NOMO-1 treated with dmso at 0.1 percent for 144 hours (cell line): ENCODE data around the gene MARS1.

ENCODE experiments used
- DNase-seq: peaks from one replicate; lab custom pipeline; 2025; ENCODE audit not compliant: unreplicated experiment; lab: John Stamatoyannopoulos, UW

The MARS1 gene

DNA sequence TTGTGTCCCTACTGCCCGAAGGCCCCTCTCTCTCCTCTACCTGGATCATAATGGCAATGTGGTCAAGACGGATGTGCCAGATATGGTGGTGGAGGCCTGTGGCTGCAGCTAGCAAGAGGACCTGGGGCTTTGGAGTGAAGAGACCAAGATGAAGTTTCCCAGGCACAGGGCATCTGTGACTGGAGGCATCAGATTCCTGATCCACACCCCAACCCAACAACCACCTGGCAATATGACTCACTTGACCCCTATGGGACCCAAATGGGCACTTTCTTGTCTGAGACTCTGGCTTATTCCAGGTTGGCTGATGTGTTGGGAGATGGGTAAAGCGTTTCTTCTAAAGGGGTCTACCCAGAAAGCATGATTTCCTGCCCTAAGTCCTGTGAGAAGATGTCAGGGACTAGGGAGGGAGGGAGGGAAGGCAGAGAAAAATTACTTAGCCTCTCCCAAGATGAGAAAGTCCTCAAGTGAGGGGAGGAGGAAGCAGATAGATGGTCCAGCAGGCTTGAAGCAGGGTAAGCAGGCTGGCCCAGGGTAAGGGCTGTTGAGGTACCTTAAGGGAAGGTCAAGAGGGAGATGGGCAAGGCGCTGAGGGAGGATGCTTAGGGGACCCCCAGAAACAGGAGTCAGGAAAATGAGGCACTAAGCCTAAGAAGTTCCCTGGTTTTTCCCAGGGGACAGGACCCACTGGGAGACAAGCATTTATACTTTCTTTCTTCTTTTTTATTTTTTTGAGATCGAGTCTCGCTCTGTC, 31.0 kb upstream of the MARS1 start:
- DNase-seq, result no peak

DNA sequence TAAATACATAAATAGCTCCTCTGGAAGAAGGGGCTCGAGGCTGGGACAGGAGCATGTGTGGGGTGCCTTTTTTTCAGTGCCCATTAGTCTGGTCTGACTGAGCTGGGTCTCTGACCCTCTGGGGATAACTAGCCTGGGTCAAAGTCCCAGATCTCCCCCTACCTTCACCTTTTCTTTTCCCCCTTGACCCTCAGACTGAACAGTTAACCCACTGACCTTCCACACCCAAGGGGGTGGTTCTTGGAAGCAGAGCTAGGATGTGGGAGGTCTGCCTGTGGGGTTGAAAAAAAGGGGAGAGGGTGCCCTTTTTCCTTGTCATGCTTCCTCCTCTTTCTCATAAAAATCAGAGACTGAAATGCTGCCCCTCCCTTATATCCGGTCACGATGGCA, 29.2 kb upstream of the MARS1 start:
- DNase-seq, result no peak

DNA sequence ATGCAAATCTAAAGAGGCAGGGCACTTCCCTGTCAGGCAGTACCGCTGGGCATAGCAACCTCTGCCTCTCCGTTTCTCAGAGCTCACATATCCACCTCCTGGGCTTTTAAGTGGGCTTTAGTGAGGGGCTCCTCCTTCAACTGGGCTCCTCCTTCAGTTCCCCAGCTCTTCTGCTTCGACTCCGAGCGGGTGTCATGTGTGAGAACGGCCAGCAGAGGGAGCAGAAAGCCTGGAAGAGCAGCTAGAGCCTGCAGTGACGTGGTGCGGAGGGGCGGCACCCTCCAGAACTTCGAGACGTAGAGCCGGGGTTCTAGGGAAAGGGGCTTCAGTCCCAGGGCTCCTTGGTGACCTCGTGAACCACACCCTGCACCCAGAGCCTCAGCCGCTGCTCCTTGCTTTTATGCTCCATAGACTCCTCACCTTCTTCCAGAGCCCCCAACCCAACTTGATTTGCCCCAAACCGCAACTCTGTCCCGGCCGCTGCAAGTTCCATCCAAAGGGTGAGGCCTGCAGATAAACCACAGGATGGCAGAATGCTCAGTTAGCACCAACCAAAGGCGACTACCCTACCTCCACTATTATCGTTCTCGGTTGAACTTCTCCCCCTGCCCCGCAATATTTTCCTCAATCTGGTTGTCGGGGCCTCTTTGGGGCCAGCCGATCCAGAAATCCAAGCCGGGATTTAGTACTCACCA, 28.7 kb upstream of the MARS1 start:
- peak; percentile 97 for DNase-seq

DNA sequence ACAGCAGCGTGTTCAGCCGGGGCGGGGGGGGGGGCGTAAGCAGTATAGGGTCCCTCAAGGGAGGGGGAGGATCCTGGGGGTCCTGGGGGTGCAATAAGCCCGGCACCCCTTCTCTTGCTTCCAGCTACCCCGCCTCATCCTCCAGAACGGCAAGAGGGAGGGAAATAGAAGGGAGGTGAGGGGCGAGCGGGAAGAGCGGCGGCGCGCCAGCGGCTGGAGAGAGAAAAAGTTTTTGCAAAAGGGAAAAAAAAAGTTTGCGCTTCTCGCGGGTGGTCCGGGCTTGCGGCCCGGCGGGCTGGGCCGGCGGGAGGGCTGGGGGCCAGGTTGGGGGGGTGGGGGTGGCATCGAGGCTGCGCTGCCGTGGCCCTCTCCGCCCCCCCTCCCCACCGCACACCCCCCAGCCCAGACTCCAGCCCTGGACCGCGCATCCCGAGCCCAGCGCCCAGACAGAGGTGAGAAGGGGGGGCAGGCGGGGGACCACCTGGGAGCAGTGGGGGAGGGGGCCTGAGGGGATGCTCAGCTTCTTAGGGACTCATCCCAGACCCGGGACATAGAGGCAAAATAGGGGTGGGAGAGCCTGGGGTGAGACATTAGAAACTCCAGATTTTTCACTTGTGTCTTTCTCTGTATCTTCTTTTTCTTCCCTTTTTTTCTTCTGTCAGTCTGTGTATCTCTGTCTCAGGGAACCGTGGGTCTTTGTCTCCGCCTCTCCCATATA, 28.0 kb upstream of the MARS1 start, which contains the start of gene GLI1:
TSS of gene GLI1 (plus strand) at position 36 of the 718 bp plus-strand sequence. CDS start 3,907 bp downstream, outside the sequence.
- DNase-seq, result no peak

DNA sequence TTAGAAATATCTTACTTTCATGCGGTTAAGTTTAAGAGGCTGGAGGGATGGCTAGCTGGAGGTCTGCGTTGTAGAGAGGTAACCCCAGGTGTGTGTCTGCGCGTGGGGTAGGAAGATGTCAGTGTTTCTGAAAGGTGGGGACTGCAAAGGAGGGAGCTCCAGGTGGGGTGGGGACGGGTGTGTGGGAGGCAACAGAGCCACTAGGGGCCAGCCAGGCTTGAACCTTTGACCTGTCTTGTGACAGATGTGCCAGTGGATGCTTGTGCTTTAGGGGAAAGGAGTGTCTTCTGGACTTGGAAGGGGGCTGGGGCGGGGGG, 27.4 kb upstream of the MARS1 start:
- no peak for DNase-seq

DNA sequence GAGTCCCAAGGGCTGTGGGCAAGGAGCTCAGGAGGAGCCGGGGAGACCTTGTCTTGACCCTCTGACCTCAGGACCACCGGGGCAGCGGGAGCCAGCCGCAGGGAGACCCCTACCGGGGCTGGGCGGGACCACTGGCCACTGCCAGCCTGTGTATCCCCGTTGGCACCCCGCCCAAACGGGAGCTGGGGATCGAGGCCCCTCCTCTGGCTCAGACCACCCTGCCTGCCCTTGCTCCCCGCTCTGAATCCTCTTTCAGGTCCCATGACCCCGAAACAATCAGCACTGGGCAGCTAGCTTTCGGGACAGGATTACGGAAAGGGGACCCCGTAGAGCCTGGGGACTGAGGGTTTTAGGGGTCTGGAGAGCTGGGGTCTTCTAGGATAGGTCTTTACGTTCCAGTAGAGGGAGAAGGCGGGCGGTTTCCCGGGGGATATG, 27.0 kb upstream of the MARS1 start:
- DNase-seq, result no peak

DNA sequence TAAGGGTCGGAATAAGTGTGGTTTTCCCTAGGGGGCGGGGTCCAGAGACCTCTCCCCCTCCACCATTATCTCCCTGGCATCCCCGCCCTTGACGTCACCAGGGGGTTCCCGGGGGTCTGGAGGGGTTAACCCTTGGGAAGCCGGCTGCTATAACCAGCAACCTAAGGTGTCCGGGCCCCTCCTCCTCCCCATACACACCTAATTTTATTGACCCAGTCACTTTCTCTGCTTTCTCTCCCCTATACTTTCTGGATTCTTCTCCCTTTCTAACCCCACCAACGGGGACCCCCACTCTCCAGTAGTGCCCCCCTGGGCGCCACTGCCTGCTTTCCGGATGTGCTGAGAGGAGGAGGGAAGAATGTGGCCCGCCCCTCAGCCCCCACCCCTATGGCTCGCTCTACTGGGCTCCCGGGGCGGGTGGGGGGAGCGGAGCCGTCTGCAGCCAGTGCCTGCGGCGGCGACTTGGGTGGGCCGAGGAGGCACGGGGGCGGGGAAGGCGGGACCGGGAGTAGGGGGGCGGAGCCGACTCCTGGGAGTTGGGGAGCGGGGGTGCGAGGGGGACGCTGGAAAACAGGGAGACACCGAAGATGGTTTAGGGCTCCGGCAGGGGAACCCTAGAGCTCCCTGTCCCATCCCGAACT, 26.5 kb upstream of the MARS1 start:
- DNase-seq, result no peak

DNA sequence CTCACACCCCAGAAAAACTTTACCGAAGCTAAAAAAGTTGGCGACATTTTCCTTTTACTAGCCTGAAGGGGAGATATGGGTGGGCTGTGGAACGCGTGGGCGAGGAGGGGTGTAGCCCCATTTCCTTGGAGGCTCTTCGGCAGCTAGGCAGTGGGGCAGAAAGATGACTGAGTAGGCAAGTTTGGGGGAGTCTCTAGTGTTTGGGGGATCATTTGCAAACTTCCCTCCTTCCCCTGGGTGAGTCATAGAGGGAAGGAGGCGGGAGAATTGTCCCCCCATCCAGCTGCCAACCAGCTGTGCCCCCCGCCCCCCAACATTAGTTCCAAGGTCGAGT, 26.0 kb upstream of the MARS1 start:
- no peak for DNase-seq

DNA sequence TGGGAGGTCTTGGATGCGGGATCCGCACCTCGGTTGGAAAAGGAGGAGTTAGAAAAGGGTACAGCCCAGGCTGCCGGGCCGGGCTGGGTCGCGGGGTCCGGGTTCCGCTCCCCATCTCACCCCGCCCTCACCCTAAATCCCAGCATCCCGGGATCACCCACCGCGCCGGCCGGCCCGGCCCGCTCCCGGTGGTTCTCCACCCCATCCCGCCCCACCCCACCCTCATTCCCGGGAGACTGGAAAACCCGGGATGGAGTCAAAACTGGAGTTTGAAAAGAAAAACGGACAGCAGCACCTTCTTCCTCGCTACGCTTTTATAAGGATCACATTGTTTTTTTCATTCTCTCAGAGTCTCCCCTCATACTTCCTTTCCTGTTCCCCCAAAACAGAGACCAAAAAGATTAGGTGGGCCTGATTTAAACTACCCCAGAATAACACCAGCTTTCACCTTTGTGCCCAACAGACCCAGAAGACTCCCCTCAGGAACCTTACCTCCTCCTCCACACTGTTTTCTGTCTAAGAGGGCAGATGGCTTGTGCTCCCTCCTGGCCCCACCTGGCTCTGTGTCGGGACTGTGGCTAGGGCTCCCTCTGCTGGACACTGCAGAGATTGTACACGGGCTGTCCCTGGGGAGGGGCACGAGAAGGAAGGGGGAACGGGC, 25.5 kb upstream of the MARS1 start:
- DNase-seq, result peak; percentile 88

DNA sequence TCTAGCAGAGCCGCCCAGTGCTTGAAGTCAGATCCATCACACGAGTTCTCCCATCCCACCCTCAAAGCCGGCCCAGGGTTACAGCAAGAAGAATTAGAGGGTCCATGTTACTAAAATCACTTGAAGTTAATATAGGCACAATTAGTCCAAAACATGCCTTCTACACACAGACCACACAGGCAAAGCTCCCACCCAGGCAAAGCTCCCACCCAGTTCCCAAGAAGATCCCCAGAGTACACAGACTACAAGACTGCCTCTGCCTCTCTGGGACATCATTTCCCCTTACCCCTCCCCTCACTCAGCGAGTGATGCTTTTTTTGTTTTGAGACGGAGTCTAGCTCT, 25.0 kb upstream of the MARS1 start:
- DNase-seq, result no peak

DNA sequence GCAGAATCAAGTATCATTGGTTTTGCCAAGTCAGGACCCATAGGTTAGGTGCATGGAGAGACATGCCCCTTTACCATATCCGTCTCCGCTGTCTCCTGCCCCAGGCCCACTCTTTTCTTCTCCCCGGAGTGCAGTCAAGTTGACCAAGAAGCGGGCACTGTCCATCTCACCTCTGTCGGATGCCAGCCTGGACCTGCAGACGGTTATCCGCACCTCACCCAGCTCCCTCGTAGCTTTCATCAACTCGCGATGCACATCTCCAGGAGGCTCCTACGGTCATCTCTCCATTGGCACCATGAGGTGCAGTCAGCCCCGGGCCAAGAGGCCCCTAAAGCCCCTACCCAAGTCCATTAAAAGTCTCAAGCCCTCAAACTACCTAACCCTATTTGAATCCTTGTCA, 23.3 kb upstream of the MARS1 start:
- no peak for DNase-seq

DNA sequence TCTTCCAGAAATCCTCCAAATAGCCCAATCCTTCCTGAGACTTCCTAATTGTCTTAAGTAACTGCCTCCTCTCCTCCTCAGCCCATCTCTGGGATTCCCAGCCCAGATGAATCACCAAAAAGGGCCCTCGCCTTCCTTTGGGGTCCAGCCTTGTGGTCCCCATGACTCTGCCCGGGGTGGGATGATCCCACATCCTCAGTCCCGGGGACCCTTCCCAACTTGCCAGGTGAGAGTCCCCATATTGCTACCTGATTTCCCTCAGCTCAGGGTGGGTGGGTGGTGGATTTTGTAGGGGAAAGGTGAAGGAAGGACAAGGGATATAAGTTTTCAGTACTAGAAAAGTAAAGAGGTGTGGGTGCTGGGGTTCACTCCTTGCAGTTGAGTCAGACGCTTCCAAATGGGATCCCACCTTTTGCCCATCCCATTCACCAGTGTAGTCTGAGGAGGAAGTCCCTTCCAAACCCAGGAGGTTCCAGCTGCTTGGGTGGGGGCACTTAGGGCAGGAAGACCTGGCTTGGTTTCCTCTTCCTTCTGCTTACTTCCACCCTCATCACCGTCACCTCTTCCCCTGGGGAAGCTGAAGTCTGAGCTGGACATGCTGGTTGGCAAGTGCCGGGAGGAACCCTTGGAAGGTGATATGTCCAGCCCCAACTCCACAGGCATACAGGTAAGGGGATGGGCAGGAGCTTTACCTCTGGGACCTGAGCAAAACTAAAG, 22.7 kb upstream of the MARS1 start:
- DNase-seq, result no peak

DNA sequence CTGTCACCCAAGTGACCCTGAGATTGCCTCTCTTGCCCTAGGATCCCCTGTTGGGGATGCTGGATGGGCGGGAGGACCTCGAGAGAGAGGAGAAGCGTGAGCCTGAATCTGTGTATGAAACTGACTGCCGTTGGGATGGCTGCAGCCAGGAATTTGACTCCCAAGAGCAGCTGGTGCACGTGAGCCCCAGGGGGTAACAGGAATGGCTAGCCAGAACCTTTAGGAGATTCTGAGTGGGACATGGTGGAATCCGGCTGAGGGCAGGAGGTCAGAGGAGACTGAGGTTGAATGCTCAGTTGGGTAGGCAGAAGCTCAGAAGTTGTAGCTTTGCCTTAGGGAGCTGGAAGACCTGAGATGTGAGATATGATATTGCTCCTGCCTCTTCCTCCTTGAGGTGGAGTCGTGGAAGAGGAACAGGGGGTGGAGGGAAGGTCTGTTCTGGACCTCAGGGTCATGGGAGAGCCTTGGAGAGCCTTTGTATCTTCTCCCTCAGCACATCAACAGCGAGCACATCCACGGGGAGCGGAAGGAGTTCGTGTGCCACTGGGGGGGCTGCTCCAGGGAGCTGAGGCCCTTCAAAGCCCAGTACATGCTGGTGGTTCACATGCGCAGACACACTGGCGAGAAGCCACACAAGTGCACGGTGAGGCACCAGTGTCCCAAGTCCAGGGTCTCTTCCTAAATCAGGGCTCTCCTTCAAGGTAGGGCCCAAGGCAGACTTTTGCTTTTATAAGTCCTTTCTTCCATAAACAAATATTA, 21.9 kb upstream of the MARS1 start:
- no peak for DNase-seq

DNA sequence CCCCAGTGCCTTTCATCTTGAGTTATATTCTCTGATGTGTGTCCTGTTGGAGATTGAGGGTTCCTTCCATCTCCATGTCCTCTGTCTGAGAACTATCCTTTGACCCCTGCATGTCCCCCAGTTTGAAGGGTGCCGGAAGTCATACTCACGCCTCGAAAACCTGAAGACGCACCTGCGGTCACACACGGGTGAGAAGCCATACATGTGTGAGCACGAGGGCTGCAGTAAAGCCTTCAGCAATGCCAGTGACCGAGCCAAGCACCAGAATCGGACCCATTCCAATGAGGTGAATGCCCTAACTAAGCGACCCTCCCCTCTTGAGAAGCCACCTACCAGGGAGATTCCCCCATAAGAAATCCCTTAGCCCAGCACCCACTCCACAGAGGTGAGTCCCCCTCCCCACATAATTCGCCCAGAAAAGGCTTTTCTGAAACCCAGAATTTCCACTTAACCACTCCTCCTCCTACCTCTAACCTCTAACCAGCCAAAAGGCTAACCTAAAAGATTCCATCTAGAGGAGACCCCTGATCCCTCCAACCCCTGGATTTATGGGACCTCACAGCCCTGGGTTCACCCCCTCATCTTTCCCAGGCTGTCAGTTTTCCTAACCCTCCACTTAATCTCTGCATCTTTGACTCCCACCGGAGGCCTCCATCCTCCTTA, 20.5 kb upstream of the MARS1 start:
- DNase-seq, result no peak

DNA sequence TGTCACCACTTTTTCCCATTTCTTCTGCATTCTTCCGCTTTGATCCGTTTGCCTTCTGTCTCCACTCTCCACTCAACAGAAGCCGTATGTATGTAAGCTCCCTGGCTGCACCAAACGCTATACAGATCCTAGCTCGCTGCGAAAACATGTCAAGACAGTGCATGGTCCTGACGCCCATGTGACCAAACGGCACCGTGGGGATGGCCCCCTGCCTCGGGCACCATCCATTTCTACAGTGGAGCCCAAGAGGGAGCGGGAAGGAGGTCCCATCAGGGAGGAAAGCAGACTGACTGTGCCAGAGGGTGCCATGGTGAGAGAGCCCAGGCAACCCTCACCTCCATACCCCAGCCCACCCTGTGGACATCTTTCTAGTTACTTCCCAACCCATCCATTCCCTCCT, 20.0 kb upstream of the MARS1 start:
- no peak for DNase-seq

DNA sequence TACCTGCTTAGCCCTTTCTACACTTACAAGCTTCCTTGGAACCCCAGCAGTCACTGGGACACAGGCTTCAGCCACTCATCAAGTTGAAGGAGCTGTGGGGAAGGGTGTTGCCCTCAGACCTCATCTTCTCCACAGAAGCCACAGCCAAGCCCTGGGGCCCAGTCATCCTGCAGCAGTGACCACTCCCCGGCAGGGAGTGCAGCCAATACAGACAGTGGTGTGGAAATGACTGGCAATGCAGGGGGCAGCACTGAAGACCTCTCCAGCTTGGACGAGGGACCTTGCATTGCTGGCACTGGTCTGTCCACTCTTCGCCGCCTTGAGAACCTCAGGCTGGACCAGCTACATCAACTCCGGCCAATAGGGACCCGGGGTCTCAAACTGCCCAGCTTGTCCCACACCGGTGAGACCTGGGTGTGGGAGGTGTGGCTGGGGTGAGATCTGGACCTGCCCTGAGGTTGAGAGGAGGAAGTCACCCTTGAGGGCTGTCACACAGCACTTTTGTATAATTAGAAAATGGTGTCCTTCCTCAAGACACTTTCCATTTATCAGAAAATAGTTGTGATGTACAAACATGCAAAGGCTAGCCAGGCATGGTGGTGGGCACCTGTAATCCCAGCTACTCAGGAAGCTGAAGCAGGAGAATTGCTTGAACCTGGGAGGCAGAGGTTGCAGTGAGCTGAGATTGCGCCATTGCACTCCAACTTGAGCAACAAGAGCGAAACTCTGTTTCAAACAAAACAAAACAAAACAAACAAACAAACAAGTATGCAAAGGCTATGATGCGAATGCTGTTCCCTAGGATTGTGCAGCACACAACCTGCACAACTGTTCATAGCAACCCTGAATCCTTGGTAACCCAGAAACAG, 18.3 kb upstream of the MARS1 start:
- DNase-seq, result no peak

DNA sequence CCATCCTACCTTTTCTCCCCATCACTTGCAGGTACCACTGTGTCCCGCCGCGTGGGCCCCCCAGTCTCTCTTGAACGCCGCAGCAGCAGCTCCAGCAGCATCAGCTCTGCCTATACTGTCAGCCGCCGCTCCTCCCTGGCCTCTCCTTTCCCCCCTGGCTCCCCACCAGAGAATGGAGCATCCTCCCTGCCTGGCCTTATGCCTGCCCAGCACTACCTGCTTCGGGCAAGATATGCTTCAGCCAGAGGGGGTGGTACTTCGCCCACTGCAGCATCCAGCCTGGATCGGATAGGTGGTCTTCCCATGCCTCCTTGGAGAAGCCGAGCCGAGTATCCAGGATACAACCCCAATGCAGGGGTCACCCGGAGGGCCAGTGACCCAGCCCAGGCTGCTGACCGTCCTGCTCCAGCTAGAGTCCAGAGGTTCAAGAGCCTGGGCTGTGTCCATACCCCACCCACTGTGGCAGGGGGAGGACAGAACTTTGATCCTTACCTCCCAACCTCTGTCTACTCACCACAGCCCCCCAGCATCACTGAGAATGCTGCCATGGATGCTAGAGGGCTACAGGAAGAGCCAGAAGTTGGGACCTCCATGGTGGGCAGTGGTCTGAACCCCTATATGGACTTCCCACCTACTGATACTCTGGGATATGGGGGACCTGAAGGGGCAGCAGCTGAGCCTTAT, 17.4 kb upstream of the MARS1 start:
- no peak for DNase-seq
